Raji (cell line): ENCODE measurements around the gene SLC40A1.

Experiments used
- POLR2A ChIP-seq: IDR thresholded peaks from 2 replicates; pipeline ENCODE4 v1.6.1; 2011; ENCODE audit warnings: low read depth, low read length, control low read depth; ENCODE audit not compliant: insufficient read depth

The SLC40A1 gene

DNA sequence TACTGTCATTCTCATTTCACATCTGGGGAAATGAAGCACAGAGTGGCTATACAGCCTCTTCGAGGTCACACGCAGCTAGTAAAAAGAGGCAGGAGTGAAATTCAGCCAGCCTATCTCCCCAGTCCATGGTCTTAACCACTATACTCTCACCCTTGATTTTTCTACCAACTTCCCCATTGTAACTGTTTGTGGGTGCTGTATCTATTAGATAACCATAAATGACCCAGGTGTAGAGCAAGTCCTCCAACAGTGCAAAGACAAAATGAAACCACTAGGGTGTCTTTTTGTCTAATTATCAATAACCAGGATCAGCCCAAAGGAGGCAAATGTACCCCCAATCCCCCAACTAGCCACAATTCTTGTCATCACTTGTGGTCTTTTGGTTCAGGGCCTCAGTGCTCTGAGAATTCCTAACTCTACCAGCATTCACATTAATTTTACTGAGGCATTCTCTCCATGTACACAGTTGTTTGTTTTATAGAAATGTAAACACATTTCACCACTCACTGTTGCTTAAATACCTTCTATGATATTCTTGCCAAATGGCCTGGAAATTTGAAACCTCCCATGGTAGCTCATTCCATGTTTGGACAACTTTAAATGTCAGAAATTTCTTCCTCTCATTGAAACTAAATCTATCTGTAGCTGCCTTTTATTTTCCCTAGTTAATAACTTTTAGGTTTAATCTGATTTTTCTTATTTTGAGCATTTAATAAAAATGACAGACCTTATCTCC lies 58.7 kb downstream of the SLC40A1 start:
- TF ChIP-seq POLR2A: no peak

DNA sequence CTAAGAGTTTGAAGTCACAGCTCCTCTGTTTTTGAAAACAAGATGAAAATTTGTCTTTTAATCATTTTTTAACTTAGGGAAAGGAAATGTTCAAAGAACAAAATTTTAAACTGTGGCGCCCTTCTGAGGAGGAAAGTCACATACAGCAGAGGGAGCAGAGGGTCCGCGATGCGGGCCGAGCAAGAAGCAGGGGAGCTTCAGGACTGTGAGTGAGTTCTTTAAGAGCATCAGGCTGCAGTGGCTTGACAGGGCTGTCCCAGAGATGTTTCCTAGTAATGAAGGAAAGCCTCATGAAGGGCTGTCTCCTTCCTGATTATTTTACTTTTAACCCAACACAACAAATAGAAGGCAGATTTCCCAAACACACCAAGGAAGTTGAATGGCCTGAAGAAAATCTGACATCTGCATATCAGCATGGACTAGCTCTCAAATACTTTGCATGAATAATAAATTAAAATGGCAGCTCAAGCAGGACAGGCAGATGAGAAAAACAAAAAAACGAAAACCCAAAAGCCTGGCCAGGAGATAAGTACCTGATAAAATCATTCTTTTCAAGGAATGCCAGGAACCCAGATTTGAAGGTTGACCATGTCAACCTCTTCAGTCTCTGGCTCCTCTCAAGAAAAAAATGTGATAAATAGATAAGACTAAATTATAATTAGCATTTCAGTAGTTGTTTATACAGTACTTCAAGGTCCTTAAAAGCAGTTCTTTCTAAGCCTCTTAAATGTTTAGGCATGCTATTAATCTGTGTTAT lies 60.8 kb downstream of the SLC40A1 start:
- no peak for TF ChIP-seq POLR2A

DNA sequence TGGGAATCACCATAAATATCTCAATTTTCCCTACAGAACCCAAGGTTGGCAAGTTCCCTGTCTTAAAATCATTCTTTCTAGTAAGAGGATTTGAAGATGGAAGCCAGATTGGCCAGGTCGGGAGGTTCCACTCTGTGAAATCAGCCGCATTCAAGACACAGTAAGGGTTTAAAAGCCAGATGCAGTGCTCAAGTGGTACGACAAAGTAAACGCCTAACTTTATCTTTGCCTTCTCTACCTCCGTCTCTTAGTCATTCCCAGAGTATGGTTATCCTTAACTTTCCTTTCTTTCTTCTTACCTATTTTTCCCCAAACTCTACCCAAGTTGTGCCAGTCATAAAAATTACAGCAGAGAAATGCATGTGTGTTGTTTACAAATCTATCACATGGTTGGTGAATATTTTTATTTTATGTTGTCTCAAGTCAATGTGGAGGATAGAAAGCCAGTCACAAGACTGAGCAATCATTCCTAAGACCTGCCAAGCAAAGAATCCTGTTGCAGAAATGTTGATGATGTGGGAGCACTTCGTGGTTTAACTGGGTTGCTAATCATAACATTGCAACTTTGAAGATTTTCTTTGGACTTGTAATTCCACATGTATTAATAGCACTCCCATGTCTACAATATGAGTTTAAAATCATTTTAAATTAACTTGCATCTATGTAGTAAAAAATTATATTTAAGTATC lies 62.6 kb downstream of the SLC40A1 start:
- TF ChIP-seq POLR2A: no peak

- TF ChIP-seq POLR2A: no peak
Observed at GRCh38 chr2:189516546-189516945, 64.0 kb downstream of the SLC40A1 start.

- TF ChIP-seq POLR2A: no peak
Observed at GRCh38 chr2:189515264-189515663, 65.3 kb downstream of the SLC40A1 start.

DNA sequence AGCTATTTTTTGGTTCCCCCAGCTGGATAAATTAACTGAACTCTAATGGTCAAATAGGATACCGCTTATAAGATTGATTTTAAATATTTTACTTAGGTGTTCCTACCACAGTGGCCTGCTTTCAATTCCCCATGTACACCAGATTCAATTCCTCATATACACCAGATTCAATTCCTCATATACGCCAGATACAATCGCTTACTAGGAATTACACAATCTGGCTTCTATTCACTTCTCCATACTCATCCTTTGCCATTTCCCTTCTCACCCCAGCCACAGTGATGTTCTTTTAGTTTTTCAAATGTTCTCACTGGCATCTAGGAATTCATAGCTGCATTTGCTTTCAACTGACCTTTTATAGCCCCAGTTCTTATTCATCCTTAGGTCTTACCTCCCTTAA lies 66.5 kb downstream of the SLC40A1 start:
- no peak for TF ChIP-seq POLR2A

GRCh38 chr2:189512879-189513278 lies 67.7 kb downstream of the SLC40A1 start:
- TF ChIP-seq POLR2A: no peak

DNA sequence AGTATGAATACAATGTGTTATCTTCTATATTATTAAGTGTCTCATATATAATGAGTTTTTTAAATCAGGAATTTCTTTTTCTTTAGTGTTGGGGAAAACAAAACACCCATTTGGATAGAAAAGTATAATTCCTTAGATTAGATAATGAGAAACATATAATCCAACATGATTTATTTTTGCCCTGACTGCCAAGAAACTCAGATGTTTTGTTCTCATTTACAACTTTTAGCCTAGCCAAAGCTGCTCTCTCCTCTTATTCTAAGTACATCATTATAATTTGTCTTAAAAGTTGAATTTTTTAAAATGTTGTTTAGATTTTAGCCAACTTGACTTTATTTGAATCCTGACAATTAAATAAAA lies 68.6 kb downstream of the SLC40A1 start:
- TF ChIP-seq POLR2A: no peak

DNA sequence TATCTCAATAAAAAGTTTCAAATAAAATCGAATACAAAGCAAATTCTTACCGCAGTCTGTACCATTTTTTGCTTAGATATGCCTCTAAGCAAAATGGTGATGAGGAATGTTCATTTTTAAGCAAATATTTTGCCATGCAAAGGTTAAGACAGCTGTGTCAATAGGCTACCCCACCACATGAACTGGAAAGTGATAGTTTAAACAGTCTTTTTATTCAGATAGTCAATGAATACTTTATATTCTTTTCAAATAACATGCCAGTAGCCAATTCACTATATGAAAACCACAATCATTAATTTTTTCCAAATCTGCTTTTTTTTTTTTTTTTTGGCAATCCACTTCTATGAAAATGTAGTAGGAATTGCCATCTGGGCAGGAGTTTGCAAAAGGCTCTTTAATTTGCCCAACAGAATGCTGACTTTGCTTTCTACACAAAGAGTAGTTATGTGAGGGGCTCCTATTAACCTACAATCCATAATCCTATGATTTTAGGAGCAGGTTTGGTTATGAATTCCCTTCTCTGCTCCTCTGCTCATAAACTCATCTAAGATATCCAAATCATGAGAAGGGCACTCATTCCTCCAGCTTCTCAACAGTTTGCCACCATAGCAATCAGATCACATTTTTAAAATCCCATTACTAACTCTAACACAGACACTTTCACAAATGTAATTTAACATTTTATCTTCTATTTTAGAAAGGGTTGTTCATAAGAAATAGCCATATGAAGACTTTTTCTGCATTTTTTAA lies 69.2 kb downstream of the SLC40A1 start:
- TF ChIP-seq POLR2A: no peak
